MM.1S (cell line): Measurements from ENCODE around the gene WDR73.

Source experiments
- EZH2phosphoT487 ChIP-seq: fragments of 300-600 bp; sonication (generic); IDR thresholded peaks from 2 replicates; pipeline ENCODE4 v1.6.1; 2018; ENCODE audit warnings: antibody characterized with exemption, low read length
- TF ChIP-seq, protein P1 (sequence below): fragments of 300-600 bp; sonication (generic); IDR thresholded peaks from 2 replicates; pipeline ENCODE4 v1.5.1; 2016; ENCODE audit warnings: antibody characterized with exemption, low read length, mixed read lengths

DNA sequence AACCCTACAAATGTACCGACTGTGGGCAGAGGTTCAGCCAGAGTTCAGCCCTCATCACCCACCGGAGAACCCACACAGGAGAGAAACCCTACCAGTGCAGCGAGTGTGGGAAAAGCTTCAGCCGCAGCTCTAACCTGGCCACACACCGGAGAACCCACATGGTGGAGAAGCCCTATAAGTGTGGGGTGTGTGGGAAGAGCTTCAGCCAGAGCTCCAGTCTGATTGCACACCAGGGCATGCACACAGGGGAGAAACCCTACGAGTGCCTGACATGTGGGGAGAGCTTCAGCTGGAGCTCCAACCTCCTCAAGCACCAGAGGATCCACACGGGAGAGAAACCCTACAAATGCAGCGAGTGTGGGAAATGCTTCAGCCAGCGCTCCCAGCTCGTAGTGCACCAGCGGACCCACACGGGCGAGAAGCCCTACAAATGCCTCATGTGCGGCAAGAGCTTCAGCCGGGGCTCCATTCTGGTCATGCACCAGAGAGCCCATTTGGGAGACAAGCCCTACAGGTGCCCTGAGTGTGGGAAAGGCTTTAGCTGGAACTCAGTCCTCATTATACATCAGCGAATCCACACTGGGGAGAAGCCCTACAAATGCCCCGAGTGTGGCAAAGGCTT is 32.6 kb downstream of the WDR73 start:
- TF ChIP-seq, protein P1, sequence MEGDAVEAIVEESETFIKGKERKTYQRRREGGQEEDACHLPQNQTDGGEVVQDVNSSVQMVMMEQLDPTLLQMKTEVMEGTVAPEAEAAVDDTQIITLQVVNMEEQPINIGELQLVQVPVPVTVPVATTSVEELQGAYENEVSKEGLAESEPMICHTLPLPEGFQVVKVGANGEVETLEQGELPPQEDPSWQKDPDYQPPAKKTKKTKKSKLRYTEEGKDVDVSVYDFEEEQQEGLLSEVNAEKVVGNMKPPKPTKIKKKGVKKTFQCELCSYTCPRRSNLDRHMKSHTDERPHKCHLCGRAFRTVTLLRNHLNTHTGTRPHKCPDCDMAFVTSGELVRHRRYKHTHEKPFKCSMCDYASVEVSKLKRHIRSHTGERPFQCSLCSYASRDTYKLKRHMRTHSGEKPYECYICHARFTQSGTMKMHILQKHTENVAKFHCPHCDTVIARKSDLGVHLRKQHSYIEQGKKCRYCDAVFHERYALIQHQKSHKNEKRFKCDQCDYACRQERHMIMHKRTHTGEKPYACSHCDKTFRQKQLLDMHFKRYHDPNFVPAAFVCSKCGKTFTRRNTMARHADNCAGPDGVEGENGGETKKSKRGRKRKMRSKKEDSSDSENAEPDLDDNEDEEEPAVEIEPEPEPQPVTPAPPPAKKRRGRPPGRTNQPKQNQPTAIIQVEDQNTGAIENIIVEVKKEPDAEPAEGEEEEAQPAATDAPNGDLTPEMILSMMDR, result no peak
- TF ChIP-seq EZH2phosphoT487, result no peak
